Liver (tissue), 3 donors: ENCODE data around the gene CCL24.

ENCODE experiments used
- CTCF ChIP-seq: fragments of 150-350 bp; IDR thresholded peaks from 2 replicates; pipeline ENCODE4 v1.5.1; 2017; ENCODE audit warnings: improper control_type of control experiment, low read depth, low read length; ENCODE audit not compliant: missing input control
- RAD21 ChIP-seq, 2 donors: IDR thresholded peaks; 2 replicates each; pipeline ENCODE4 v1.6.1; 2016; ENCODE audit warnings: antibody characterized with exemption in 2 of 2, mild to moderate bottlenecking in 2 of 2
- RXRA ChIP-seq, 2 donors: IDR thresholded peaks; 2 replicates each; pipeline ENCODE4 v1.6.1; 2017 to 2018; ENCODE audit warnings: antibody characterized with exemption in 2 of 2, mild to moderate bottlenecking in 1 of 2
- TAF1 ChIP-seq: conservative IDR thresholded peaks from 2 replicates; pipeline ENCODE4 v1.6.1; 2016; ENCODE audit warnings: antibody characterized with exemption, mild to moderate bottlenecking
- YY1 ChIP-seq: IDR thresholded peaks from 2 replicates; pipeline ENCODE4 v1.6.1; 2016; ENCODE audit warnings: antibody characterized with exemption, mild to moderate bottlenecking
- ZBTB33 ChIP-seq: IDR thresholded peaks from 2 replicates; pipeline ENCODE4 v1.6.1; 2016; ENCODE audit warnings: antibody characterized with exemption
- donor health status: healthy.
- donor health status: healthy.

GRCh38 chr7:75815418-75816064 lies 1.9 kb upstream of the CCL24 start:
- TF ChIP-seq YY1 (no peak), CTCF (no peak), TAF1 (no peak), RAD21 (IDR thresholded peaks at IDR 0.05) (no peak), ZBTB33 (no peak), RXRA (IDR thresholded peaks at IDR 0.05) (no peak)
